ENCODE data around the gene URM1.
"Not testable (repeated sequence)": the region's sequence is repeated elsewhere in the genome, so short reads cannot be mapped to it uniquely, and the experiment has no call there.

Gene URM1

GRCh38 chr9:128409450-128409849 is 38.3 kb downstream of the URM1 start:
- no peak for DNase-seq (ENCODE audit: low read depth)

- DNase-seq (ENCODE audit: low read depth) = no peak
Observed at GRCh38 chr9:128409978-128410377, 38.8 kb downstream of the URM1 start.

- no peak for DNase-seq (ENCODE audit: low read depth)
Observed at GRCh38 chr9:128411364-128412119, 40.4 kb downstream of the URM1 start.

- no peak for DNase-seq (ENCODE audit: low read depth)
Observed at GRCh38 chr9:128412120-128412790, 41.1 kb downstream of the URM1 start.

- not testable (repeated sequence) for DNase-seq (ENCODE audit: low read depth)
Observed at GRCh38 chr9:128413728-128414127, 42.6 kb downstream of the URM1 start.

GRCh38 chr9:128414461-128414860 is 43.3 kb downstream of the URM1 start:
- no peak for DNase-seq (ENCODE audit: low read depth)

GRCh38 chr9:128415281-128415680 is 44.1 kb downstream of the URM1 start:
- DNase-seq (ENCODE audit: low read depth) = no peak

- no peak for DNase-seq (ENCODE audit: low read depth)
Observed at GRCh38 chr9:128416014-128416413, 44.8 kb downstream of the URM1 start.

- DNase-seq (ENCODE audit: low read depth) = no peak
Observed at GRCh38 chr9:128416432-128417019, 45.4 kb downstream of the URM1 start.

- no peak for DNase-seq (ENCODE audit: low read depth)
Observed at GRCh38 chr9:128419061-128419925, 48.1 kb downstream of the URM1 start.

- DNase-seq (ENCODE audit: low read depth) = no peak
Observed at GRCh38 chr9:128420060-128420650, 49.0 kb downstream of the URM1 start.

- DNase-seq (ENCODE audit: low read depth) = no peak
Observed at GRCh38 chr9:128420651-128421481, 49.7 kb downstream of the URM1 start, which contains the start of gene CERCAM. TSS of gene CERCAM (plus strand) at chr9:128420857. CDS start at chr9:128420878, 21 bp downstream.

GRCh38 chr9:128421482-128421996 is 50.4 kb downstream of the URM1 start:
- DNase-seq (ENCODE audit: low read depth) = no peak

GRCh38 chr9:128422022-128422782 is 51.0 kb downstream of the URM1 start:
- not testable (repeated sequence) for DNase-seq (ENCODE audit: low read depth)

- DNase-seq (ENCODE audit: low read depth) = no peak
Observed at GRCh38 chr9:128422783-128423150, 51.6 kb downstream of the URM1 start.

GRCh38 chr9:128423356-128423755 is 52.2 kb downstream of the URM1 start:
- DNase-seq (ENCODE audit: low read depth) = not testable (repeated sequence)

- DNase-seq (ENCODE audit: low read depth) = no peak
Observed at GRCh38 chr9:128424268-128424780, 53.1 kb downstream of the URM1 start.

GRCh38 chr9:128428644-128429512 is 57.7 kb downstream of the URM1 start:
- DNase-seq (ENCODE audit: low read depth) = no peak

Measured in fibroblast of the conjunctiva (primary cell).